GM20000 (cell line): ENCODE measurements around the gene SLC15A1.

Experiments used
- DNase-seq: peaks from one replicate; pipeline ENCODE4 v3.0.0; 2012; ENCODE audit warnings: low spot score
- CTCF ChIP-seq: IDR thresholded peaks from 2 replicates; pipeline ENCODE4 v1.5.1; 2012; ENCODE audit warnings: mild to moderate bottlenecking, control low read depth; ENCODE audit errors: extremely low read depth, missing control alignments

The SLC15A1 gene

DNA sequence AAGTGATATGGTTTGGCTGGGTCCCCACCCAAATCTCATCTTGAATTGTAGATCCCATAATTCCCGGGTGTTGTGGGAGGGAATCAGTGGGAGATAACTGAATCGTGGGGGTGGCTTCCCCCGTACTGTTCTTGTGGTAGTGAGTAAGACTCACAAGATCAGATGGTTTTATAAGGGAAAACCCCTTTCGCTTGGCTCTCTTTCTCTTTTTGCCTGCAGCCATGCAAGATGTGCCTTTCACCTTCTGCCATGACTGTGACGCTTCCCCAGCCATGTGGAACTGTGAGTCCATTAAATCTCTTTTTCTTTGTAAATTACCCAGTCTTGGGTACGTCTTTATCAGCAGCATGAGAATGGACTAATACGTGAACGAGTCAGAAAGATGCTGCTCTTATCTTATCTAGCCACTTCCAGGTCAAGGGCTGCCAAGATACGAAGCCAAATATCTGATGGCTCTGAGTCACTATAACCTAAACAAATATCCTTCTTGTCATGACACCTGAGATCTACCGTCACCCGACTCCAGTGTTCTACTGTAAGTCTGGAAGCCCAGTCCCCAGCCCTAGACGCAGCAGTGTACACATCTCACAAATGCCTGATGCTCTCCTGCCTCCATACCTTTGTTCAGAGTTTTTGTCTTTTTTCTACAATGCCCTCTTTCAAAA lies 45.9 kb downstream of the SLC15A1 start:
- no peak for TF ChIP-seq CTCF
- no peak for DNase-seq

DNA sequence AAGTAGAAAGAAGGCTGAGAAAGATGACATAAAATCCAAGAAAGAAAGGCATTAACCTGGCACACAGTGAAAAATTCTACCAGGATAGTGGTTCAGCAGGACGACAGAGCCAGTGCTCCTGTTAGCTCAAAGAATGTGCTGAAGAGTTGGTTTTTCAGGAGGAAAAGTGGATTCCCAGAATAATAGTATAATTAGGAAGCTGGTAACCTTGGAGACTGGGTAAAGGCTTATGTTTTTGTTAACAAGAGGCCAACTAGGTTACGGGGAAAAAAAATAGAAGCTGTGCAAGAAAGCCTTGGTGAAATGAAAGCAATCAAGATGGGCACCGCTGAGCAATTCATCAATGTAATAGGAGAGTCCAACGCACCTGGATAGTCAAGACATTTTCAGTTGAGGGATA lies 54.7 kb downstream of the SLC15A1 start:
- DNase-seq: no peak
- no peak for TF ChIP-seq CTCF

GRCh38 chr13:98693756-98694155 lies 58.7 kb downstream of the SLC15A1 start:
- no peak for DNase-seq
- no peak for TF ChIP-seq CTCF

DNA sequence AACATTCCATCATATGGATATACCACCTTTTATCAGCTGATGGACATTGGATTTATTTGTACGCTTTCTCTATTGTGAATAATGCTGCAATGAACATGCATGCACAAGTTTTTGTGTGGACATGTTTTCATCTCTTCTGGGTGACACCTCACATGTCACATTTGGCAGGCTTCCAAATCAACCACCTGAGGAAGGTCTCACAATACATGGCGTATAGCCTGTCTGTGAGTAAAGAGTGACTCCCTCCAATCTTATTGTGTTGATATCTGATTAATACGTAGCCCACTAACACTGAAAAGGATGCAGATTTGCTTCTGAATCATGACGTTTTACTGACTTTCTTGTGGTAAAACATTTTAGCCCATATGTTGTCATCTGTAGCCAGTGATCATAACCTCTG lies 61.1 kb downstream of the SLC15A1 start:
- no peak for DNase-seq
- no peak for TF ChIP-seq CTCF

GRCh38 chr13:98690348-98691022 lies 62.0 kb downstream of the SLC15A1 start:
- no peak for DNase-seq
- TF ChIP-seq CTCF: no peak

DNA sequence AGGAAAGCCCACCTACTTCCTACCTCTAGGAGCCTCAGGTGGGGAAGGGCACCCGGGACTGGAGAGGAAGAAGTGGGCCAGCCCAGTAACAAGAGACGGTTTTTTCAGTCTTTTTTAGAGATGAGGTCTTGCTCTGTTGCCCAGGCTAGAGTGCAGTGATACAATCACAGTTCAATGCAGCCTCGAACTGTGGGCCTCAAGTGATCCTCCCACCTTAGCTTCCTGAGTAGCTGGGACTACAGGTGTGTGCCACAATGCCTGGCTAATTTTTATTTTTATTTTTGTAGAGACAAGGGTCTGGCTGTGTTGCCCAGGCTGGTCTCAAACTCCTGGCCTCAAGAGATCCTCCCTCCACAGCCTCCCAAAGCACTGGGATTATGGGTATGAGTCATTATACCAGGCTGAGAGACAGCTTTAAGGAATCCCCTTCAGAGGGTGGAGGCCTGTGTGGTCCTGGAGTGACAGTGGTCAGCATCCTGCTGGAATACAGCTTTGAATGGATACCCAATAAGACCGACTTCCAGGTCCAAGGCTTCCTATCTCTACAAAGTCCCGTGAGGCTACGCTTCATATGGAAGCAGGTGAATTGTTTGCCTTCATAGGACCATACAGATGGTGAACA lies 63.0 kb downstream of the SLC15A1 start:
- no peak for DNase-seq
- no peak for TF ChIP-seq CTCF

GRCh38 chr13:98688373-98688772 lies 64.1 kb downstream of the SLC15A1 start:
- no peak for DNase-seq
- TF ChIP-seq CTCF: no peak
